Measurements from ENCODE around the gene LRRN2. TPM values are rescaled to one million over a fixed set of nuclear protein-coding genes. Genes with fewer than 3 reads are reported as not detected.

LRRN2 gene
- polyA plus RNA-seq, 1 donor from 2014 or later, result 3.3 TPM

DNA sequence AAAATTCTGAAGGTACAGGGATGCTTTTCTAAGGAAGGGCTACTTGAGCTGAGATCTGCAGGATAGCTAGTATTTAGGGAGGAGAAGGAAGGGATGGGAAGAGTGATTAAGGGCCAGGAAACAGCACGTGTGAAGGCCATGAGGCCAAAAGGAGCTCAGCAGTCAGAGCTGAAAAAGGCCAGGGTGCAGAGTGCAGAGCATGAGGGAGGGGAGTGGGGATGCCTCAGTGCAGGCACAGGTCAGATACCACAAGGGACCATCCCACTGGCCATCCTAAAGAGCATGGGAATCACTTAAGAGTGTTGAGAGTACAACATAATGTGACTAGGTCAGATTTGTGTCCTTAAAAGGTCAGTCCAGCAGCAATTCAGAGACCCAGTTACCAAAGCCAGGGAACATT lies 16.0 kb downstream of the LRRN2 start:
- H3K79me2 ChIP-seq (replicated peaks; ENCODE audit: insufficient read depth, low read length), result no peaks in the 10 kb centered on the region
- no peak overlapping the region for H3K9ac ChIP-seq (ENCODE audit: low read length)
- no peaks in the 10 kb centered on the region for H3K9me3 ChIP-seq (ENCODE audit: low read length)
- no peak overlapping the region for H3K4me3 ChIP-seq (ENCODE audit: low read length)
- no peaks in the 10 kb centered on the region for H3K36me3 ChIP-seq (ENCODE audit: insufficient read depth, low read length)
- H4K20me1 ChIP-seq (ENCODE audit: insufficient read depth), result no peaks in the 10 kb centered on the region
- H3K27ac ChIP-seq (ENCODE audit: low read length), result no peak overlapping the region
- H3K4me2 ChIP-seq (ENCODE audit: low read length), result no peak overlapping the region
- H3F3A ChIP-seq (ENCODE audit: insufficient read depth, low read length, poor library complexity, severe bottlenecking), result no peaks in the 10 kb centered on the region
- H3K27me3 ChIP-seq (ENCODE audit: insufficient read depth, low read depth, low read length), result no peaks in the 10 kb centered on the region
- H2AFZ ChIP-seq (ENCODE audit: low read depth, low read length), result no peak overlapping the region
- TF ChIP-seq, protein P1, sequence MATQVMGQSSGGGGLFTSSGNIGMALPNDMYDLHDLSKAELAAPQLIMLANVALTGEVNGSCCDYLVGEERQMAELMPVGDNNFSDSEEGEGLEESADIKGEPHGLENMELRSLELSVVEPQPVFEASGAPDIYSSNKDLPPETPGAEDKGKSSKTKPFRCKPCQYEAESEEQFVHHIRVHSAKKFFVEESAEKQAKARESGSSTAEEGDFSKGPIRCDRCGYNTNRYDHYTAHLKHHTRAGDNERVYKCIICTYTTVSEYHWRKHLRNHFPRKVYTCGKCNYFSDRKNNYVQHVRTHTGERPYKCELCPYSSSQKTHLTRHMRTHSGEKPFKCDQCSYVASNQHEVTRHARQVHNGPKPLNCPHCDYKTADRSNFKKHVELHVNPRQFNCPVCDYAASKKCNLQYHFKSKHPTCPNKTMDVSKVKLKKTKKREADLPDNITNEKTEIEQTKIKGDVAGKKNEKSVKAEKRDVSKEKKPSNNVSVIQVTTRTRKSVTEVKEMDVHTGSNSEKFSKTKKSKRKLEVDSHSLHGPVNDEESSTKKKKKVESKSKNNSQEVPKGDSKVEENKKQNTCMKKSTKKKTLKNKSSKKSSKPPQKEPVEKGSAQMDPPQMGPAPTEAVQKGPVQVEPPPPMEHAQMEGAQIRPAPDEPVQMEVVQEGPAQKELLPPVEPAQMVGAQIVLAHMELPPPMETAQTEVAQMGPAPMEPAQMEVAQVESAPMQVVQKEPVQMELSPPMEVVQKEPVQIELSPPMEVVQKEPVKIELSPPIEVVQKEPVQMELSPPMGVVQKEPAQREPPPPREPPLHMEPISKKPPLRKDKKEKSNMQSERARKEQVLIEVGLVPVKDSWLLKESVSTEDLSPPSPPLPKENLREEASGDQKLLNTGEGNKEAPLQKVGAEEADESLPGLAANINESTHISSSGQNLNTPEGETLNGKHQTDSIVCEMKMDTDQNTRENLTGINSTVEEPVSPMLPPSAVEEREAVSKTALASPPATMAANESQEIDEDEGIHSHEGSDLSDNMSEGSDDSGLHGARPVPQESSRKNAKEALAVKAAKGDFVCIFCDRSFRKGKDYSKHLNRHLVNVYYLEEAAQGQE (IDR thresholded peaks at IDR 0.05; ENCODE audit: borderline replicate concordance), result no peak
- TF ChIP-seq EP300 (conservative IDR thresholded peaks at IDR 0.05; ENCODE audit: poor library complexity, severe bottlenecking), result no peak
- TF ChIP-seq, protein P2, sequence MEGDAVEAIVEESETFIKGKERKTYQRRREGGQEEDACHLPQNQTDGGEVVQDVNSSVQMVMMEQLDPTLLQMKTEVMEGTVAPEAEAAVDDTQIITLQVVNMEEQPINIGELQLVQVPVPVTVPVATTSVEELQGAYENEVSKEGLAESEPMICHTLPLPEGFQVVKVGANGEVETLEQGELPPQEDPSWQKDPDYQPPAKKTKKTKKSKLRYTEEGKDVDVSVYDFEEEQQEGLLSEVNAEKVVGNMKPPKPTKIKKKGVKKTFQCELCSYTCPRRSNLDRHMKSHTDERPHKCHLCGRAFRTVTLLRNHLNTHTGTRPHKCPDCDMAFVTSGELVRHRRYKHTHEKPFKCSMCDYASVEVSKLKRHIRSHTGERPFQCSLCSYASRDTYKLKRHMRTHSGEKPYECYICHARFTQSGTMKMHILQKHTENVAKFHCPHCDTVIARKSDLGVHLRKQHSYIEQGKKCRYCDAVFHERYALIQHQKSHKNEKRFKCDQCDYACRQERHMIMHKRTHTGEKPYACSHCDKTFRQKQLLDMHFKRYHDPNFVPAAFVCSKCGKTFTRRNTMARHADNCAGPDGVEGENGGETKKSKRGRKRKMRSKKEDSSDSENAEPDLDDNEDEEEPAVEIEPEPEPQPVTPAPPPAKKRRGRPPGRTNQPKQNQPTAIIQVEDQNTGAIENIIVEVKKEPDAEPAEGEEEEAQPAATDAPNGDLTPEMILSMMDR (IDR thresholded peaks at IDR 0.05; ENCODE audit: poor library complexity, severe bottlenecking), result no peak
- TF ChIP-seq POLR2AphosphoS5 (IDR thresholded peaks at IDR 0.05), result no peak
- no peak for TF ChIP-seq MXI1 (conservative IDR thresholded peaks at IDR 0.05; ENCODE audit: poor library complexity, severe bottlenecking)
- TF ChIP-seq RAD21 (conservative IDR thresholded peaks at IDR 0.05), result no peak
- TF ChIP-seq EZH2 (IDR thresholded peaks at IDR 0.05; ENCODE audit: borderline replicate concordance, insufficient read depth, low read length, poor library complexity, severe bottlenecking), result no peak
- no peak for TF ChIP-seq TAF1 (IDR thresholded peaks at IDR 0.05; ENCODE audit: low read depth)
- TF ChIP-seq SMC3 (conservative IDR thresholded peaks at IDR 0.05; ENCODE audit: poor library complexity), result no peak
- H3K9me2 ChIP-seq (ENCODE audit: insufficient read depth, low read length), result no peaks in the 10 kb centered on the region

DNA sequence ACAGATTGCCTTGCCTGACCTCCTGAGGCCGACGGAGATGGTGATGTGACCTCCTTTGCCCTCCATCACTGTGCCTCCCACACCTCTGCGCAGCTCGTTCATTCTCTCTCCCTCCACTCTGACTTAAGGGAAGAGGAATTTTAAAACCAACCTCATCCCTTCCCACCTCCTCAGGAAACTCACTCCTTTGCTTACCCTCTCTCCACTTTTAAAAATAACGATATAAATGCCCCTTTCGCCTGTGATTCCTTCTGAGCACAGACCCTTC lies 21.2 kb downstream of the LRRN2 start:
- TF ChIP-seq EZH2 (IDR thresholded peaks at IDR 0.05; ENCODE audit: borderline replicate concordance, insufficient read depth, low read length, poor library complexity, severe bottlenecking) (no peak), MXI1 (conservative IDR thresholded peaks at IDR 0.05; ENCODE audit: poor library complexity, severe bottlenecking) (no peak), POLR2AphosphoS5 (IDR thresholded peaks at IDR 0.05) (no peak), TAF1 (IDR thresholded peaks at IDR 0.05; ENCODE audit: low read depth) (no peak), EP300 (conservative IDR thresholded peaks at IDR 0.05; ENCODE audit: poor library complexity, severe bottlenecking) (no peak), SMC3 (conservative IDR thresholded peaks at IDR 0.05; ENCODE audit: poor library complexity) (no peak), RAD21 (conservative IDR thresholded peaks at IDR 0.05) (no peak)
- TF ChIP-seq, protein P1 (IDR thresholded peaks at IDR 0.05; ENCODE audit: borderline replicate concordance), result no peak
- TF ChIP-seq, protein P2 (IDR thresholded peaks at IDR 0.05; ENCODE audit: poor library complexity, severe bottlenecking), result no peak
- peak overlapping the region; percentile 37 for H2AFZ ChIP-seq (ENCODE audit: low read depth, low read length)
- H3K79me2 ChIP-seq (replicated peaks; ENCODE audit: insufficient read depth, low read length), result no peaks in the 10 kb centered on the region
- H3K27ac ChIP-seq (ENCODE audit: low read length), result peak overlapping the region; percentile 73
- no peaks in the 10 kb centered on the region for H4K20me1 ChIP-seq (ENCODE audit: insufficient read depth)
- no peaks in the 10 kb centered on the region for H3K9me2 ChIP-seq (ENCODE audit: insufficient read depth, low read length)
- no peaks in the 10 kb centered on the region for H3K9me3 ChIP-seq (ENCODE audit: low read length)
- peak overlapping the region; percentile 61 for H3K9ac ChIP-seq (ENCODE audit: low read length)
- H3F3A ChIP-seq (ENCODE audit: insufficient read depth, low read length, poor library complexity, severe bottlenecking), result no peaks in the 10 kb centered on the region
- H3K27me3 ChIP-seq (ENCODE audit: insufficient read depth, low read depth, low read length), result no peaks in the 10 kb centered on the region
- no peak overlapping the region for H3K4me3 ChIP-seq (ENCODE audit: low read length)
- H3K4me2 ChIP-seq (ENCODE audit: low read length), result no peak overlapping the region
- H3K36me3 ChIP-seq (ENCODE audit: insufficient read depth, low read length), result no peaks in the 10 kb centered on the region
